Motor neuron (in vitro differentiated cells): ENCODE measurements around the gene GDAP1L1. TPM values are rescaled to one million over a fixed set of nuclear protein-coding genes. Genes with fewer than 3 reads are reported as not detected.
"Not testable (repeated sequence)": the region's sequence is repeated elsewhere in the genome, so short reads cannot be mapped to it uniquely, and the experiment has no call there.

Source experiments
- ATAC-seq, 8 experiments: fragments of 200-7000 bp; cut with Tn5 transposase; replicated peaks in 6 of 8; 2 replicates each; pipeline ENCODE4 v1.8.0; 2021; ENCODE audit warnings: mild to moderate bottlenecking in 8 of 8, moderate library complexity in 8 of 8
- H3K27ac ChIP-seq, 2 donors: fragments of 250-450 bp; sonication (Bioruptor Pico); 2 replicates each; pipeline ENCODE4 v1.9.0; 2021; ENCODE audit warnings: antibody characterized with exemption in 2 of 2, mild to moderate bottlenecking in 2 of 2, moderate library complexity in 1 of 2
- H3K4me1 ChIP-seq, 2 donors: fragments of 250-450 bp; sonication (Bioruptor Pico); replicated peaks in 1 of 2; 2 replicates each; pipeline ENCODE4 v1.6.1; 2021; ENCODE audit warnings: antibody characterized with exemption in 2 of 2, mild to moderate bottlenecking in 2 of 2, moderate library complexity in 1 of 2
- H3K4me3 ChIP-seq, 5 donors: fragments of 250-450 bp; sonication (Bioruptor Pico); 2 replicates each; pipeline ENCODE4 v1.9.0; 2021; ENCODE audit warnings: antibody characterized with exemption in 5 of 5, mild to moderate bottlenecking in 5 of 5, moderate library complexity in 4 of 5
- WGBS, 10 experiments: fragments of 450-650 bp; shearing (Covaris generic); methylation state at CpG; one replicate each; pipeline ENCODE4 v1.0.0; 2022; 5-methylcytosine and 5-hydroxymethylcytosine counted together
- in situ Hi-C, 9 experiments: fragments of 400-800 bp; cut with MboI; loops; one replicate each; pipeline ENCODE4 v1.15.0; 2021; ENCODE audit warnings: low sequenced_read_pairs in 9 of 9, low pct_unique_long_range_greater_than_20kb in 2 of 9; ENCODE audit not compliant: unreplicated experiment in 9 of 9
- total RNA-seq, 8 experiments: library from RNA; unstranded; fragments of 300-600 nt; gene quantifications; 2 replicates each; pipeline versions ENCODE4 v1.2.3 to v1.2.4, GENCODE V29; 2022

Gene GDAP1L1
- total RNA-seq, 8 experiments from 2014 or later = 0.25 to 175 (median 62.2) TPM

DNA sequence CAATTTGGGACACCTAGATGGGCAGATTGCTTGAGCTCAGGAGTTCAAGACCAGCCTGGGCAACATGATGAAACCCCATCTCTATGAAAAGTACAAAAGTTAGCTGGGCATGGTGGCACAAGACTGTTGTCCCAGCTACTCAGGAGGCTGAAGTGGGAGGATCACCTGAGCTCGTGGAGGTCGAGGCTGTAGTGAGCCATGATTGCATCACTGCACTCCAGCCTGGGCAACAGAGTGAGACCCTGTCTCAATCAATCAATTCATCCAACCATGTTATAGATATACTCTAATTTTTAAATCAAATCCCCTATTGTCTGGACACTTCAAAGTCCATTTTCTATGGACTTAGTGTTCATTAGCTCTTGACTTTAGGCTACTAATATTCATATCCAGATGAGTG, 10.3 kb upstream of the GDAP1L1 start:
- WGBS, 10 experiments = 0 to 54% methylated on average over 1 to 2 of the region's 2 CpGs; no CpG with 5 or more reads in 8 of the 10 experiments
- H3K4me1 ChIP-seq, H3K27ac ChIP-seq, H3K4me3 ChIP-seq, in situ Hi-C loops, ATAC-seq: not testable (repeated sequence)

DNA sequence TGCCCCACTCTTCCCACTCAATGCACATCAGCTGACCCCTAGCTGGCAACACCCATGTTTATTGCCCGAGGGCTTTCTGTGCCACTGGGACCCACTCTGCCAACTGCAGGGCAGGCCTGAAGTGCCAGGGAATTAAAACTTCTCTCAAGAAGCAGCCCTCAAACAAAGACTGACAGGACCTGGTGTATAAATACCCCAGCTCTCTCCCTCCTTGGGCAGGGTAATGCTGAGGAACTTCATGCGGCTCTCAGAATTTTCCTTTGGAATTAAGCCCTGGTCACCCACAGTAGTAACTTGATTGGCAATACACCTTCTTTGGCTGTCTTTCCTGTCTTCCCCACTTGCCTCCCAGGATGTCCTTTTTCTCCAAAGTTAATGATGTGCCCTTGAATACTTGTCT, 5.3 kb upstream of the GDAP1L1 start:
- 50 to 83% (median 63%) methylated on average over 1 to 2 of the region's 2 CpGs; no CpG with 5 or more reads in 6 of the 10 experiments for WGBS, 10 experiments
- no peak overlapping the region for H3K4me3 ChIP-seq
- in situ Hi-C loops = no loop called here
- no peak for ATAC-seq
- H3K4me1 ChIP-seq = peaks cover 0 to 8% of the 10 kb centered on the region in 2 donors
- H3K27ac ChIP-seq = no peak overlapping the region

DNA sequence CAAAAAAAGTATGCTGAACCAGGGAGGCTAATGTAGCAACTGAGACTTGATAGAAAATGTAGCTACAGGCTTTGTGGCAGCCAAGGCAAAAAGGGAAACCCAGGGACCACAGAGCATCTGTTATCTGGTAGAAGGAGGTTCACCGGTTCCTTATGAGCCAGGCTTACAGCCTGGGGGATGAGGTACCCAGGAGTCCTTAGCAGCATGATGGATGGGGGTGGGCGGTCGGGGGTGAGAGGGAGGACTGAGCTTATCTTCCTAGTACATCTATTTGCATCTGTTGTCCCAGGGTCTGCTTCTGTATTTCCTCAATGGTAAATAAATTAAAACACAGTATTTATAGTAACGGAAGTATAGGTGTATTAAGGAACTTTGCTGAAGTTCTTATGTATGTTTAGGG, 1.1 kb upstream of the GDAP1L1 start:
- ATAC-seq = no peak
- H3K4me1 ChIP-seq = peaks cover 4 to 13% of the 10 kb centered on the region in 2 donors
- WGBS, 10 experiments = 20 to 100% (median 56%) methylated on average over 1 to 4 of the region's 4 CpGs; no CpG with 5 or more reads in 4 of the 10 experiments
- in situ Hi-C loops = no loop called here
- H3K4me3 ChIP-seq = no peak overlapping the region
- H3K27ac ChIP-seq = no peak overlapping the region

DNA sequence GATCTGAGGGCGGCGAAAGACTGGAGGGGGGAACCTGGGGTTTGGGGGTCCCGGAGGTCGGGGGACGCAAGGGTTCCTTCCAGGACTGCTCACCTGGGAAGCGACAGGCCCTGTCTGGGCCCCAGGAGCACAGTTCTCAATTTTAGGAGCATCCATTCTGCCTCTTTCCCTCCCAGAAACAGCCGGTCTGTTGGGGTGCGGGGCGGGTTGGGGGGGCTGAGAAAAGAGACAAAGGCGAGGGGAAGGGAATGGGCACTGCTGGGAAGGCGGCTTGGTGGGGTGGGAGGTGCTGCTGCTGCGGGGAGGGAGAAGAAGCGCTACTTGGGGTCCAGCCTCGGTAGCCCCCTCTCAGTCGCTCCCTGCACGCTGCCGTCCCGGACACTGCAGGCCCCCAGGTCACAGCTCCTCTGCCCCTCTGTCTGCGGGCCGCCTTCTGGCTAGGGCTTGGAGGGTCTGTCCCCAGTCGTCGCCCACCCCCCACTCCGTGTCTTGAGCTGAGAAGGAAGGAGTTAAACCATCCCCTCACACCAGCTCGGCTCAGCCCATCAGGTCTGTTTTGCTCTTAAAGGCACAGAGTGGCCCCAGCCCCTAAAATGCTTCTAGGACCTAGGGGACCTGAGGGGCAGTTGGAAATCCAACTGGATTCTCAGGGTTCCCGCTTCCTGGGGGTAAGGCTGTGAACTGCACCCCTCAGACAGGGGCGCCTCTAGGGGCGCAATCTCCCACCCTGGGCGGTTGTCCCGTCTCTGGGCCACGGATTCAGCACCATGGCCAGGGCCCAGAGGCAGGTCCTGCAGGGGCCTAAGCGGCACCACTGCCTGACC, 690 bp downstream of the GDAP1L1 start:
- WGBS, 10 experiments = 0 to 42% (median 2%) methylated on average over 1 to 3 of the region's 31 CpGs; no CpG with 5 or more reads in 6 of the 10 experiments
- peak; percentile 47 to 99 (median 58) for ATAC-seq
- in situ Hi-C loops = no loop called here
- Histone ChIP-seq H3K4me1 (peaks cover 4 to 13% of the 10 kb centered on the region in 2 donors), H3K4me3 (peak overlapping the region; percentile 56 to 97 (median 69)), H3K27ac (peak overlapping the region; percentile 70 to 81)

DNA sequence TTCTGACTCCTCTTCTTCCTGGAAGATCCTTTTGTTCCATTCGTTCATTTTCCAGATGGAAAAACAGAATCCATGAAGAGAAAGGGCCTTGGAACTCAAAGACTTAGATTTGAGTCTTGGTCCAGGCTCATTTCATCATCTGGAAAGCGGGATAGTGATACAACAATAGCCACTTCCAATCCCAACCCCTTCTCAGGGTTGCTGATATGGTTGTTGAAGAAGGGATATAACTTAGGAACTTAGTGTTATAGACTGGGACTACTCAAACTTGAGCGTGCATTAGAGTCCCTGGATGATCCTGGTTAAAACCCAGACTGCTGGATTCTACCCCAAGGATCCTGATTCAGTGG, 1.3 kb downstream of the GDAP1L1 start:
- ATAC-seq = peak in 1 of 8 experiments; percentile 31
- peak overlapping the region; percentile 56 to 97 (median 69) for H3K4me3 ChIP-seq
- peaks cover 4 to 13% of the 10 kb centered on the region in 2 donors for H3K4me1 ChIP-seq
- in situ Hi-C loops = no loop called here
- WGBS, 10 experiments = 21 to 100% (median 47%) methylated on average over 1 to 3 of the region's 3 CpGs; no CpG with 5 or more reads in 3 of the 10 experiments
- H3K27ac ChIP-seq = peak overlapping the region in 1 of 2 donors; percentile 81

DNA sequence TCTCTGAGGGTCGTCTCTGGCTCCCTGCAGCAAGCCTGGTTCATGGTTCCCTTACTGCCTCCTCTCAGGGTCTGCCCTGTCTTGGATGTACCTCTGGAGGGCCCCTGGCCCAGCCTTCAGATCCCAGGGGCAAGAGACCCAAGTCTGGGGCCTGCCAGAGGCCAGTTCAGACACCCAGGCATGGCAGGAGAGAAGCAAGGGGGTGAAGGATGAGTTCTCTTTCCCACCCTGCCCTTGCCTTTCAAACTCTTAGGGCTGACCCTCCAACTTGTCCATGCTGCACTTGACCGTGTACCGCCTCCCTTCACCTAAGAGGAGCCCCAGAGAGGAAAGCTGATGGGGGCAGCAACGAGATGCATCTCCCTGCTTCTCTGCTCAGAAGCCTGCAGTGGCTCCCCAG, 4.2 kb downstream of the GDAP1L1 start:
- Histone ChIP-seq H3K4me3 (no peak overlapping the region), H3K4me1 (peaks cover 4 to 10% of the 10 kb centered on the region in 2 donors), H3K27ac (no peak overlapping the region)
- 0 to 62% (median 35%) methylated on average over 1 to 4 of the region's 4 CpGs; no CpG with 5 or more reads in 6 of the 10 experiments for WGBS, 10 experiments
- ATAC-seq = no peak
- in situ Hi-C loops = no loop called here

DNA sequence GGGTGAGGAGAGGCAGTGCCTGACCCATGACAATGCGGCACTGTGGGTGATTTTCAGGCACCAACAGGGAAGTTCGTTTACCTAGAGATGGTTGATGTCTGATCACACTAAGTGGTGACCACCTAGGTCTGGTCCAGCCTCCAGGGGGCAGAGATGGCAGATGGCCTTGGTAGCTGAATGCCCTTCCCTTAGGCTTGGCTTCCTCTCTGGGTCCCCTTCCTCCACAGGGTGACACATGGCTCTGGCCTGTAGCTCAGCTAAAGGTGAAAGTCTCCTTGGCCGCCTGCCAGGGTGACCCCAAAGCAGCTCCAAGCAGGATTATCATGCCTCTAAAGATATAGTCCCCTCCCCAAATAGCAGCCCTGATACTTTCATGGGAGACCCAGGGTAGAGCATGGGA, 6.4 kb downstream of the GDAP1L1 start:
- Histone ChIP-seq H3K27ac (no peak overlapping the region), H3K4me3 (no peak overlapping the region), H3K4me1 (peaks cover under 1% of the 10 kb centered on the region in 2 donors)
- WGBS, 10 experiments = 0 to 100% (median 80%) methylated on average over 1 of the region's 3 CpGs; no CpG with 5 or more reads in 7 of the 10 experiments
- ATAC-seq = no peak
- in situ Hi-C loops = no loop called here

DNA sequence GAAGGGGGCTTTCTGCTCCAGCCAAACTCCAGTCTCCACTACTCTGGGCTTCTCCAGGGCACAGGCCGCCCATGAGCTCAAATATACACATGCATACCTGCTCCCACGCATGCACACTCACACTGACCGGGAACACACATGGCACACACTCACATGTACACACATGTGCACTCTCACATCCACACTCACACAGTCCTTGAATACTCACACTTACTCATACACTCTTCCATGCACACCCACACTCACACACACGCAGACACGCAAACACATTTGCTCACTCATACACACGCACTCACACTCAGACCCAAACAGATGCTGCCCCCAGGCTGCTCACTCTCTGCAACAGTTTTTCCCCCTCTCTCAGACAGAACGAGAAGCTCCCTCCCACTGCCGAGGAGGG, 7.0 kb downstream of the GDAP1L1 start:
- H3K27ac ChIP-seq = no peak overlapping the region
- H3K4me1 ChIP-seq = no peaks in the 10 kb centered on the region
- 33 to 100% (median 71%) methylated on average over 1 to 4 of the region's 8 CpGs; no CpG with 5 or more reads in 3 of the 10 experiments for WGBS, 10 experiments
- no peak for ATAC-seq
- in situ Hi-C loops = no loop called here
- H3K4me3 ChIP-seq = no peak overlapping the region

DNA sequence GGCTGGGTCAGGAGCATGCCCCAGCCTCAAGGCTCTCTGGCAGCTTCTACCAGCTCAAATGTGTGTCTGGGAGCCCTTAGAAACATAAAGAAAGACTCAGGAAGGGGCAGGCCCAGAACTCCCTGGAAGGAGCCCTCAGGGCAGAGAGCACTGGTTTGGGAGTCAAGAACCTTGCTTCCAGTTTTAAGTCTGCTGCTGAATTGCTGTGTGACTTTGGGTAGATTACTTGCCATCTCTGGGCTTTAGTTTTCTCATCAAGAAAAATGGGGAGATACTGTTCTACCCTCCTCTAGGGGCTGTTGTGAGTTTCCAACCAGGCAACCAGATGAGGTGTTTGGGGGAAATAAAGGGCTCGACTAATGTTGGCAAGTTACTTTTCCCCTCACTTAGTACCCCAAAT, 8.8 kb downstream of the GDAP1L1 start:
- Histone ChIP-seq H3K27ac (no peak overlapping the region), H3K4me1 (no peaks in the 10 kb centered on the region), H3K4me3 (no peak overlapping the region)
- WGBS, 10 experiments = 100% methylated on average over 1 of the region's 1 CpG; no CpG with 5 or more reads in 8 of the 10 experiments
- in situ Hi-C loops = no loop called here
- ATAC-seq = no peak

DNA sequence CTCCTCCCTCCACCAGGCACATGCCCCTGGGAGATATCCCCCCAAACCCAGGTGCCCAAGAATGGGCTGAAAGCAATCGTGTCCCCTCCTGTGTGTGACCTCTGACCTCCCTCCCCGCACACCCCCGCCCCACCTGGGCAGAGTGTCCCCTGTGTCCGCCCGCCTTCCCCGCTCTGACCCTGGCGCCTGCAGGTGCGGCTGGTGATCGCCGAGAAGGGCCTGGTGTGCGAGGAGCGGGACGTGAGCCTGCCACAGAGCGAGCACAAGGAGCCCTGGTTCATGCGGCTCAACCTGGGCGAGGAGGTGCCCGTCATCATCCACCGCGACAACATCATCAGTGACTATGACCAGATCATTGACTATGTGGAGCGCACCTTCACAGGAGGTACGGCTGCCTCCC, 9.9 kb downstream of the GDAP1L1 start:
- ATAC-seq = no peak
- in situ Hi-C loops = no loop called here
- WGBS, 10 experiments = 60 to 100% methylated on average over 1 to 2 of the region's 21 CpGs; no CpG with 5 or more reads in 8 of the 10 experiments
- Histone ChIP-seq H3K27ac (no peak overlapping the region), H3K4me1 (no peaks in the 10 kb centered on the region), H3K4me3 (no peak overlapping the region)

DNA sequence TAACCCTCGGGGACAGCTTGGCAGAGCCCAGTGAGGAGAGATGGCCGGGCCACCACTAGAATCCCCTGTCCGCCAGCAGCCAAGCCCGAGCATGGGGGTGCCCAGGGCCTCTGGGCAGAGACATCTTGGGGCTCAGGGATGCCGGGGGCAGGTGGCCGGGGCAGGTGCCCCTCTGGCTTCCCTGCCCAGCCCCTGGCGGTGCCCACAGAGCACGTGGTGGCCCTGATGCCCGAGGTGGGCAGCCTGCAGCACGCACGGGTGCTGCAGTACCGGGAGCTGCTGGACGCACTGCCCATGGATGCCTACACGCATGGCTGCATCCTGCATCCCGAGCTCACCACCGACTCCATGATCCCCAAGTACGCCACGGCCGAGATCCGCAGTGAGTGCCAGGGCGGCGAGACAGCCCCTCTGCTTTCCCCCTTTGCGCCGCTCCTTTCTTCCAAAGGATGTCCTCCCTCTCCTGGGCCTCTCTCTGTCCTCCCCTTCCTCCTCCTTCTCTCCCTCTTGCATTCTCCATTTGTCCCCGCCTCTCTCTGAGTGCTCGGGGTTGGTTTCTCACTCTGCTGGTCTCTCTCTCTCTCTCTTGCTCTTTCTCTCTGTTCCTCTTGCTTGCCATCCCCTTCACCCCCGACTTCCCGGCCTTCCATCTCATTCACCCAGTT, 11.2 kb downstream of the GDAP1L1 start:
- Histone ChIP-seq H3K4me3 (no peak overlapping the region), H3K4me1 (no peaks in the 10 kb centered on the region), H3K27ac (no peak overlapping the region)
- in situ Hi-C loops = no loop called here
- 0 to 87% (median 78%) methylated on average over 2 to 13 of the region's 28 CpGs; no CpG with 5 or more reads in 2 of the 10 experiments for WGBS, 10 experiments
- ATAC-seq = no peak

DNA sequence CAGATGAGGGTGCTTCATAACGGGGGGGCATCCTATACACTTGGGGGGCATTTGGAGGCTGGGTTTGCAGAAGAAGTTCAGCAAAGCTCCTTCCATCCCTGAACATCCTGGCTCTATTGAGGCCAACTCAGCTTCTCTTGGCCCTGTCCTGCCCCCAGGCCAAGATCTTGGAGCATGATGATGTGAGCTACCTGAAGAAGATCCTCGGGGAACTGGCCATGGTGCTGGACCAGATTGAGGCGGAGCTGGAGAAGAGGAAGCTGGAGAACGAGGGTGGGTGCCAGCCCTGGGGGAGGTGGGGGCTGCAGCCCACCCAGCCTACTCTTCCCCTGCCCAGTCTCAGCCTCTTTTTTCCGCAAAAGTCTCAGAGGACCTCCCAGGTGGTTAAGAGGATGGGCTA, 17.2 kb downstream of the GDAP1L1 start:
- no peak for ATAC-seq

DNA sequence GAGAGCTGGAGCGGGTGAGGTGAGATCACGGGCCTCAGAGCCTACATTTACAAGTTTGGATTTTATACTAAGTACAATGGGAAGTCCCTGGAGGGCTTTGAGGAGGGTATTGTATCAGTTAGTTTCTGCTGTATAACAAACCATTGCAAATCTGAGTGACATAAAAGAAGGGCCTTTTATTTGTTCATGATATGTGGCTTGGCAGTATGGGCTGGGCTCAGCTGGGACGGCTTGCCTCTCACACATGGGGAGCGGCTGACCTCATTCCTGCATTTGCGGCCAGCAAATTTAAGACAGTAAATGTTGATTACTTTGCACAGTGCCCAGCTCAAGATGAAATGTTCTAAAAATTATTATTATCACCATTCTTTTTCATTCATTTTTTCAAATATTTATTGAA, 21.7 kb downstream of the GDAP1L1 start:
- Histone ChIP-seq H3K4me1 (no peaks in the 10 kb centered on the region), H3K27ac (no peak overlapping the region), H3K4me3 (no peak overlapping the region)
- 69 to 100% (median 91%) methylated on average over 1 to 5 of the region's 5 CpGs; no CpG with 5 or more reads in 2 of the 10 experiments for WGBS, 10 experiments
- in situ Hi-C loops = no loop called here
- no peak for ATAC-seq

More for the DNA sequence above, 17.2 kb downstream of the GDAP1L1 start:
- no peak overlapping the region for H3K27ac ChIP-seq
- in situ Hi-C loops = no loop called here
- no peaks in the 10 kb centered on the region for H3K4me1 ChIP-seq
- whole genome bisulfite sequencing, 10 experiments = 60 to 75% methylated on average over 1 to 4 of the region's 5 CpGs; no CpG with 5 or more reads in 8 of the 10 experiments
- H3K4me3 ChIP-seq = no peak overlapping the region
